CD4-positive, alpha-beta T cell treated with Interleukin-1 beta for 1 hour (primary cell): Measurements from ENCODE around the gene MTG2.

Source experiments
- DNase-seq, 2 donors: peaks; one replicate each; pipeline ENCODE4 v3.0.0-alpha.2; 2020 to 2022

Gene MTG2

DNA sequence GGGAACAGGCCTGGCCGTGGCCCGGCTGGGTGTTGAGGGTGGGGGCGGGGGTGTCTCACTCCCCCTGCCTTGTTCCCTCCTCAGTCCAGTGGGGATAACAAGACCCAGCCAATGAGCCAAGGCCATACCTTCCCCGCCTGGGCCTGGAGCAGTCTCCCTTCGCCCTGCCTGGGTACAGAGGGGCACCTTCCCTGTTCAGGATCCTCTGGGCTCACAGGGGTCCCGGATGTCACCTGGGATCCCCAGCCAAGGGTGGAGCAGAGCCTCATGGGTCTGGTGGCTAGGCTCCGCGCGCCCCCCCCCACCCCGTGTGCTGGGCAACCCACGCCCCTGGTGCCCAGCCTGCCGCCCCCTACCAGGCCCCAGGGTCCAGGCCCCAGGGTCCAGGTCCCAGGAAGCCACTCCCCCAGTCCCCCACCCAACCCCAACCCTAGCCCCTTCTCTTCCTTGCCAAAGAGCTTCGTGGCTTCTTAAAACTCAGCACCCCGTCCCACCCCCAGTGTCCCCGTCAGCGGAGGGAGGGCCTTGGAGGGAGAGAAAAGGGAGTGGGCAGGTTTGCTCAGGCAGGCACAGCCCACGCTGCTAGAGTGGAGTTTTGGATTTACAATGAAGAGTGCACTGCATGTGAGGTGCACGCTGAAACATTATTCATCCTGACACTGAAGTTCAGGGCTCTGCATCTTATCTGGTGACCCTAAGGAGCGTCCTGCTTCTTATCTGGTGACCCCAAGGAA is 25.4 kb downstream of the MTG2 start:
- DNase-seq: no peak

DNA sequence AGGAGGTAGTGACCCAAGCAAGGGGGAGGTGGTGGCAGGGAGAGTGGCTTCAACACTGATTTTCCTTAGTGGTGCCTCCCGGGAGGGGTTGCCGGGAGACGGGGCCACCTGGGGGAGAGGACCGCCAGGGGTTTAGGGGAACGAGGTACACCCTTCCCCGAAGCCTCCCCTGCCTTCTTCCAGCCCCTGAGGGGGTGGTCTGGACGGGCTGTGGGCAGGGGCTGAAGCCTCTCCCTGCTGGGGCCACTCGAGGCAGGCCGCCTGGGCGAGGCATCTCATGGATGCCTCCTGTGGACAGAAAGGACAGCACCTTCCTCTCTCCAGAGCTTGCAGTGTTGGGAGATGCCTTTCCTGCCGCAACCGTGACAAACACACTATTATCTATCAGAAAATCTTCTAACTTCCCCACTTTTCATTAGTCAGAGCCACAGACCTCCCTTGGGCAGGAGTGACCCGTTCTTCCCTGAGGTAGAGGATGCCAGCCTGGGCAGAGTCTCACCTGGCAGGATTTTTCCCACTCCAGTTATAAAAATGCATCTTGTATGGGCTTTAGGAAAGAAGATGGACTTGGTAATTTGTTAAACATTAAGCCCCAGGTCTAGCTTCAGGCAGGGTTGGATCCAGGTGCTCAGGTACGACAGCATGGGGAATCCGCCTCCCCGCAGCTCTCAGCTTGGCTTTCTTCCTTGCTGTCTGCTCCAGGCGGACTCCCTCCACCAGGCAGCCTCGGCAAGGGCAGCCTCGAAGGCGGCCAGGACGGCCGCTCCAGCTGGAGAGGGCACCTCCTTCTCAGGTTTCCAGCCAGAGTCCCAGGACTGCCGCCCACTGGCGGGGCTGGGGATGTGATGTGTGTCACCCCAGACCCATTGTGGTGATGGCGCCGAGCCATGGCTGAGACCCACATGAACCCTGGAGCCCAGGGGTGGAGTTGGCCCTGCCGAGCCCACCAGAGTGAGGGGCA is 26.2 kb downstream of the MTG2 start:
- DNase-seq: no peak

DNA sequence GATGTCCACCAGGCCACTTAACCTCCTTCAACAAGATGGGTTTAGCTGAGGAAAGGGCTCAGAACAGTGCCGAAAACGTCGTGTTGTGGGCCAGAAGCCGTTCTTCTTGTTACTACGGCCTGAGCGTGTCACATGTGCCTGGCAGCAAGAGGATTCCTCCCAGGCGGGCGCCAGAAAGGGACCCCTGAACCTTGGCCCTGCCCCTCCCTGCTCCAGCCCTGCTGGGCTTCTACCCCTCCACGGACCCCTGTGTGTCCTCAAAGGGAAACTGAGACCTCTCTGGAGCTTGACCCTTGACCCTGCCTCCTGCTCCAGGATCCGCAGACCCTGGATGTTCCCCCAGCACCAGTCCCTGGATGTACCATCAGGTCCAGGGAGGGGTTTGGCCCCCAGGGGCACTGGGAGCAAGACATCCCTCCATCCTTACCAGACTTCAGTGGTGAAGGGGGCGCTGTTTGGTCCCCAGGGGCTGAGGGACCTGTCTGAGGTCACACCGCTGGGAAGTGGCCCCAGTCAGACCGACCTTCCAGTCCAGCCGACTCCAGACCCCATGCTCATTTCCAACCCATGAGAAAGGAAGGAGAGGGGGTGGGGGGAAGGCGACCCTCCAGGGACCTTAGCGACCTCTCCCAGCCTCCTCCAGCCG is 27.1 kb downstream of the MTG2 start:
- DNase-seq: no peak

DNA sequence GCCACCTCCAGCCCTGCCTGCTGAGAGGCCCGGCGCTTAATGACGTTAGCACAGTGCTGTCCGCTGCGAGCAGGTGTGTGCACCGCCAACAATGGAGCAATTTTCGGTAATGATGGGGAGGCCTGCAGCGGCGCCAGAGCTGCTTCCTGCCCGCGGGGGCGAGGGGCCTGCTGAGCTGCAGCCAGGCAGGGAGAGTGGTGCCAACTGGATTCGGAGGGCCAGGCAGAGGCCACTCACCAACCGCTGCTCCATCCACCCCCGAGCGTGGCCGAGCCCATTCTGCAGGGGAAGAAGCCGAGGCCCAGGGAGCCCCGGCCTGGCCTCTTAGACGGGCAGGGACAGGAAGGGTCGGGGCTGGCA is 27.6 kb downstream of the MTG2 start:
- DNase-seq: no peak

DNA sequence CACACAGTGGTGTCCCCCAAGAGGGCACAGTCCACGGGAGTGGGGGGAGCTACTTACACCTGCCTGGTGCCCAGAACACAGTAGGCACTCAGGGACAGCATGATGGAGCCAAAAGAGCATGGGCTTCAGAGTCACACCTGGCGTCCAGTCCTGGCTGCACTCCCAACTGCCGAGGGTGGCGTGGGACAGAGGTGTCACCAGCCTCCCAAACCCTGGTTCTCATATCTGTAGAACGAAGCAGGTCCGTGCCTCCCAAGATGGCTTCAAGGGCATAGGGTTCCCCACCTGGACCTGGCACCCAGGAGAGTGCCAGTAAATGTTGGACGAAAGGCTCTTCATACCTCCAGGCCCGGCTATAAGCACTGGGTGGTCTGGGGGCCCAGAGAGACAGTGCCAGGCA is 28.4 kb downstream of the MTG2 start:
- no peak for DNase-seq

DNA sequence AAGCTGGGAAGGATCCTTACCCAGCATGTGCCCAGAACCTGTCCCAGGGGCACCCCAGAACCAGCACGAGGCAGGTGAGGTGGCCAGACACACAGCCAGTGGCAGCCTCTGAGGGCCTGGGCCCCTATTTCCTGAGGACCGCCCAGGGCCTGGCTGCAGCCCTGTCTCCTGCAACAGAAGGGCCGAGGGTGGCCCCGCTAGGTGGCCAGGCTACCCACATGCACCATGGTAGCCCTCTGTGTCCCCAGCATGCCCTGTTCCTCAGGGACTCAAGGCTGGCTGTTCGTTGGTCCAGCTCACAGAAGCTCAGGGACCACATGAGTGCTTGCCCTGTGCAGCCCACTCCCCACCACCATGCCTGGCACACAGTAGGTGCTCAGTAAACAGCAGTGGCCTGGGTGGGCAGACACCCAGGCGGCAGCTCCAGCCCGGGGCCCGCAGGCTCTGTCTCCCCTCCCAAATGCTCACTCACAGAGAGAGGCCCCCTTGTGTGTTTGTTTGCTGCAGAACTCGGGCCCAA is 29.0 kb downstream of the MTG2 start:
- no peak for DNase-seq

DNA sequence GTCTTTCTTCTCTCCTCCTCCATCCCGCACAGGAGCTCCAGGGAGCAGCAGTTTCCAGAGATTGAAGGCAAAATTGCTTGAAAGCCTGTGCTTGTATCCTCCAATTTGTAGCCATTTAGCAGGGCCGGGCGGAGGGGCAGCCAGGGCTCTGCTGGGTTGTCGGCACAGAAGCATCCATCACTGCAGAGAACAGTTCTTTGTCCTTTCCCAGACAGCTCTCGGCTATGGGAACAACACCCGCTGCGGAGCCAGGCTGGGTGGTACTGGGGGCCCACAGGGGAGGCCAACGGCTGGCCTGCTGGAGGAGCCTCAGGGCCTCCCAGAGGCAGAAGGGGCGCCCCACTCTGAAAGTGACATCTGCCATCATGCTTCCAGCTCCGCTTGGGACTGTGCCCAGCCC is 29.5 kb downstream of the MTG2 start:
- DNase-seq: no peak

DNA sequence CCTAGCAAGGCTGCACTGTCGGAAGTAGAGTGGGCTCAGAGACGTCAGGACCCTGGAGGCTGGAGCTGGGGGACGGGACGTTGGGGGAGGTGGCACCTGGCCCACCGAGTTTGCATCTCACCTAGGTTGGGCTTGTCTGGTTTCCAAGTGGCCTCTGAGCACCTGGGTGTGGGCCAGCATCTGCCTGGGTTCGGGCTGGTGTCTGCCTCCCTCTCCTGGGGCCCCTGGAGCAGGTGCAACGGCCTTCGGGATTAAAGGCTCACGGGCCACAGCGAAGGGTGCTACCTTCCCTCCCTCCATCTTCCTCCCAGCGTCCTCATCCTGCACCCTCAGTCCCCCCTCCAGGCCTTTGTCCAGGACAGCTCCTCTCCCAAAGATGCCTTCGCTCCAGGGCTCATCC is 31.2 kb downstream of the MTG2 start:
- no peak for DNase-seq

DNA sequence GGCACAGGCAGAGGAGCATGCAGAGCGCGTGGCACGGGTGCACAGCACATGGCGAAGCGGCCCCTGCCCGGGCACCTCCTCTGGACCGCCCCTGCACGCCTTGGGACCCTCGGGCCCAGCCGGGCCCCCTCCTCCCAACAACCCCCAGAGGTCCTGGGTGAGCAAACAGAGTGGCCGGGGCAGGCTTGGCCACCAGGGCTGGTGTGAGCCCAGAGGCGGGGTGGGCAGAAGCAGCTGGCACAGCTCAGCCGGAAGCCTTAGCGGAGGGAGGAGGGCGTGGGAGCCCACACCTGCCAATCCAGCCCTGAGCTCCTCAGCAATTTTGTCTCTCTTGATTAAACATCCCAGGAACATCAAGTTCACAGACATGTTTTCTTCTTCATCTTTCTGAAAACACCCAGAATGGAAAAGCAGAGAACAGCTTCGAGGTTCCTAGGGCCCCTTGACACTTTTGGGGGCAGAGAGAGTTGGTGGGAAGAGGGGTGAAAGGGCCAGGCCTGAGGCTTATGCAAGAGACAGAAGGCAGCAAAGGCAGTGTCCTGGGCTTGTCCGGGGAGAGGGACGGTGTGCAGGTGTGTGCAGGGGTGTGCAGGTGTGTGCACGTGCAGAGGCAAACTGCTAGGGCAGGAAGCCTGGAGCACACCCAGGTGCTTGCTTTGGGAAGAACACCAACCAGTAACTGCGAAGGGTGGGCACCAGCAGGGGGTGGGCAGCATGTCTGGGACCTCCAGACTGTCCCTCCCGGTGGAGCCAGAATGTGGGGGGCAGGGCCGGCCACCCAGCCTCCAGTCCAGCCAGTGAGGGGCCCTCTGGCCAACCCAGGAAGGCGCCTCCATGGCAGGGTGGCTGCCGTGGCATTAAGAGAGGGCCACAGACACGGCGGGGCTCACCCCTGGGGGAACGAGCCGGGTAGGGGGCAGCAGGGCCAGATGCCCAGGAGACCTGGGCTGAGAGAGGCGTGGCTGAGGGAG is 32.5 kb downstream of the MTG2 start:
- no peak for DNase-seq

DNA sequence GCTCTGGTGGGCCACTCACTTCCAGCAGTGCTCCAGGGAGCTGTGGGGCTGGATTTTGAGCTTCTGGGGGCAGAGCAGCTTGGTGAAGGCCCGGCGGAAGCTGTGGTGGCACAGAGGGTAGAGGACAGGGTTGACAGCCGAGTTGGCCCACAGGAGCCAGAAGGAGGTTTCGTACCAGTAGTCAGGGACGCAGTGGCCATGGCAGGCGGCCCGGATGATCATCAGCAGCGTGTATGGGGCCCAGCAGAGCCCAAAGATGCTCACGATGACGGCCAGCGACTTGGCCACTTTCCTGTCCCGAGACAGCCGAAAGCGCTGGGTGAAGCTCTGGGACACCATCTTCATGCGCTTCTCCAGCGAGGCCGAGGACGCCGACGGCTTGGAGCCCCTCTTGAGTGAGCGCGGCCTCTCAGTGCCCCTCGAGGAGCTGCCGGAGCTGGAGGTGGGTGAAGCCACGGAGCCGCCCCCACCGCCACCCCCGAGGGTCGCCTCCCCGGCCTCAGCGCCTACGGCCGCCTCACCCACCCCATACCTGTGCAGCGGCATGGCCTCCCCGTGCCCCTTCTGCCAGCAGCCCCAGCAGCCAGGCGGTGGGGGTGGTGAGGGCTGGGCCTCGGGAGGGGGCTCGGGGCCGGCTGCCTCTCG is 33.3 kb downstream of the MTG2 start:
- no peak for DNase-seq

DNA sequence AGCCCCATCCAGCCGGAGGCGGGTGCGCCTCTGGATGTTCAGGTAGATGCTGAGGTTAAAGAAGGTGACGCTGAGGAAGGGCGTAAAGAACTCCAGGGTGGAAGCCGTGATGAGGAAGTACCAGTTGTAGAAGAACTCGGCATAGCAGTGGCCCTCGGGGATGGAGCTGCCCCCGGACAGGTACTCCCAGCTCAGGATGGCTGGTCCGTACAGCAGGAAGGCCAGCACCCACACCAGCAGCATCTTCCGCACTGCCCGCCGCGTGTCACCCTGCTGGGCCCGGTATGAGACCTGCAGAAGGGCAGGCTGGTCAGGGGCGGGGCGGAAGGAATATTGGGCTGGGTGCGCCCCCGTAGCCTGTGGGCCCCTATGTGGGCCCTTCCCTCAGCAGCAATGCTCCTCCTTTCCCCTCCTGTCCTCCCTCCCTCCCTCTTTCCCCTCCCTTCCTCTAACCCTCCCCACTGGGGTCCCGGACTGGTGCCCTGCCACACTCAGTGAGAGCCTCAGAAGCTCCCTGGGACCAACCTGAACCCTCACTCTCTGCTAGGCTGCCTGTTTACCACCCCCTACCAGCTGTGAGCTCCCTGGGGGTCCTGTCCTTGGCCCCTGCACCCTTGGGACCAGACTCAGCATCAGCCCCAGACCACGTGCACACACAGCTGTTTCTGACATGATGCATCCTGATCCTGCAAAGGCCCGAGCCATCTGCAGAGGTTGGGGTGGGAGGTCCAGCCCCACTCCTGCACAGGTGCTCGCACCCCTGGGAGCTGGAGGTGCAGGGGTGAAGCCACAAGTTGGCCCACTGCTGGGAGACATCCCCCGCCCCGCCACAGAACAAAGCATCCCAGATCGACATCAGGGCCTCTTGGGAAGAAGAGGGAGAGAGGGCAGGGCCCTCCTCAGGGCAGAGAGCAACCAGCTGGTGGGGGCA is 34.1 kb downstream of the MTG2 start:
- no peak for DNase-seq

DNA sequence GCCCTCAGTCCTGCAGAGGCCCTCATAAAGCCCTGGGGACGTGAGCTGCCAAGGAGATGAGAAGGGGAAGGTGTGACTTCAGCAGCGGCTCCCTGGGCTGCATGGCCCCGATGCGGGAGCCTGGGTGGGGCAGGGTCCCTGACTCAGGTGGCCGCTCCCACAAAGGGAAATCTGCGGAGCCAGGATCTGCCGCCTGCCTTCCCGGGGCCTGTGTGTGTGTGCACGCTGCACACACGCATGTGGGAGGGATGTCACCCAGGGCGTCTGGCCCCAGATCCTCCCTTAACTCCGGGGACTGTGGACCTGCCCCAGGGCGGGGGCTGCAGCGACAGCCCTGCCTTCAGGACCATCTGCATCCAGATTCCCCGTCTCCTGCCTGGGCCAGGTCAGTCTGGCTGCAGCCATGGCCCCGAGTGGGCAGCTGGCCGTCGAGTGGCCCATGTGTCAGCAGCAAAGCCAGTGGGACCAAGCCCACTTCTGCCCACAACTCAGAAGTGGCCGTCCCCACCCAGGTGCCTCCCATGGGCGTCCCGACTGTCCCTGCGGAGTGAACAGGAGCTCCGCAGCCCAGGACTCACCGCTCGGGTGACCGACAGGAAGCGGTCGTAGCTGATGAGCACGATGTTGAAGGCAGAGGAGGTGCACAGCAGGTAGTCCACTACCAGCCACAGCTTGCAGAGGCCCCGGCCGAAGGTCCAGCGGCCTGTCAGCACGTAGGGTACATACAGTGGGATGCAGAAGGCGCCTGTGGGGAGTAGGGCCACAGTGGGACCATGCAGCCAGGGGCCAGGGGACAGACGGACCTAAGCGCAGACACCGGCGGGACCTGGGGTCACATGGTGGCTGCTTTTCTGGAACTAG is 35.3 kb downstream of the MTG2 start:
- no peak for DNase-seq

DNA sequence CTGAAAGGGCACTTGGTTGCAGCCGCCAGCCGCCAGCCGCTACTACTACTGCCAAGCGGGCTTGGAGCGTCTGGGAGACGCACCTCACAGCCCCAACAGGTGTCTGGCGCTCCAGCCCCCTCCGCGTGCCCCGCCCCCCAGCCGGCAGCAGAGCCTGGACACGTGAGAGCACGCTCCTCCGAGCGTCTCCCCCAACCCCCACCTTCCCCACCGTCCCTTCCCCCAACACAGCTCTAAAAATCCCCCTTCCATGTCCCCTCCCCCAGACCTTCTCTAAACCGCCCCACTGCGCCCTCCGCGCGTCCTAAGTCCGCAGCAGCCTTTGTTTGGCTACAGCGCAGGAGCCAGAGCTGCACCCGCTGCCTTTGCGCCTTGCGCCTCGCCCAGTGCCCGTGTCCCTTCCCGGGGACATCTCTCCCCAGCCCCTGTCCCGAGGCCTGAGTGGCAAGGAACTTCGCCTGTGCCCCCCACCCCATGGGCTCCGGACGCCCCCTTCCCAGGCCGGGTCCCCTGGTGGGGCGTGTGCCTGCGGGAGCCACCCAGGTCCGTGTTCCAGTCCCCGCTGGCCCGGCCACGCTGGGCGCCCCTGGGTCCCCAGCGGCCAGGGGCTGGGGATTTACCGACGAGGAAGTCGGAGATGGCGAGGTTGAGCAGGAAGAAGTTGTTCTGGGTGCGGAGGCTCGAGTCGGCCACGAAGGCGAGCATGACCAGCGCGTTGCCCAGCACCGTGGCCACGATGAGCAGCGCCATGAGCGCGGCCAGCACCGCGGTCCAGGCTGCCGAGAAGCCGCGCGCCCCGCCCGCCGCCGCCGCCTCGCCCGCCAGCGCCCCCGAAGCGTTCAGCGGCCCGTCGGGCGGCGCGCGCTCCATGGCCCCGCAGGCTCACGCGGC is 36.5 kb downstream of the MTG2 start:
- DNase-seq: no peak

DNA sequence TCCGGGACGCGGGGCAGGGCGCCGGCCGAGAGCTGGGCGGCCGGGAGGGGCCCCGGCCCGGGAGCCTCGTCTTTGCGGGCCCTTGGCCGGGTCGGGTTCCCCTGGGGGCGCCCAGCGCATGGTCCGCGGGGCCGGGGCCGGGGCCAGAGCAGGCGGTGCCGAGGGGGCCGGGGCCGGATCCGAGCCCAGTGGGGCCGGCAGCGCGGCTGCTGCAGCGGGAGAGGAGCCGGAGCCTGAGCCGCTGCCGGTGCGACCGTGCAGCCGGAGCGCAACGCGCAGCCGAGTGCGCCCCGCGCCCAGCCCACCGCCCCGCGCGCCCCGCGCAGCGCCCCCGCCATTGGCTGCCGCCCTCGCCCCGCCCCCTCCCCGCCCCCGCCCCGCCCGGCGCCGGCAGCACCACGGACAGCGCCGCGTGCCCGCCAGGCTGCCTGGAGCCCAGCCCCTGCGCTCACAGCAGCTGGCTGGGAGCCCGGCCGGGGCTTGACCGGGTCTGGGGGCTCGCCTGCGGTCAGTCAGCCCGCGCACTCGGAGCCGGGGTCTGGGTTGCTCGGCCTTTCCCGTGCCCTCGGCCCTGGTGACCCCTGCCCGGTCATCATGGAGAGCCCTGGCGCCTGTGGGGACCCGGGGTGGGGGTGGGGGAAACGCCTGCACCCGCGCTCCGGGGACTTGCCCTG is 37.3 kb downstream of the MTG2 start, which contains the start of gene HRH3:
Gene HRH3 (minus strand): TSS at position 287 of the 674 bp plus-strand sequence. CDS start 308 bp downstream, outside the sequence.
- peak; percentile 39 to 54 for DNase-seq

DNA sequence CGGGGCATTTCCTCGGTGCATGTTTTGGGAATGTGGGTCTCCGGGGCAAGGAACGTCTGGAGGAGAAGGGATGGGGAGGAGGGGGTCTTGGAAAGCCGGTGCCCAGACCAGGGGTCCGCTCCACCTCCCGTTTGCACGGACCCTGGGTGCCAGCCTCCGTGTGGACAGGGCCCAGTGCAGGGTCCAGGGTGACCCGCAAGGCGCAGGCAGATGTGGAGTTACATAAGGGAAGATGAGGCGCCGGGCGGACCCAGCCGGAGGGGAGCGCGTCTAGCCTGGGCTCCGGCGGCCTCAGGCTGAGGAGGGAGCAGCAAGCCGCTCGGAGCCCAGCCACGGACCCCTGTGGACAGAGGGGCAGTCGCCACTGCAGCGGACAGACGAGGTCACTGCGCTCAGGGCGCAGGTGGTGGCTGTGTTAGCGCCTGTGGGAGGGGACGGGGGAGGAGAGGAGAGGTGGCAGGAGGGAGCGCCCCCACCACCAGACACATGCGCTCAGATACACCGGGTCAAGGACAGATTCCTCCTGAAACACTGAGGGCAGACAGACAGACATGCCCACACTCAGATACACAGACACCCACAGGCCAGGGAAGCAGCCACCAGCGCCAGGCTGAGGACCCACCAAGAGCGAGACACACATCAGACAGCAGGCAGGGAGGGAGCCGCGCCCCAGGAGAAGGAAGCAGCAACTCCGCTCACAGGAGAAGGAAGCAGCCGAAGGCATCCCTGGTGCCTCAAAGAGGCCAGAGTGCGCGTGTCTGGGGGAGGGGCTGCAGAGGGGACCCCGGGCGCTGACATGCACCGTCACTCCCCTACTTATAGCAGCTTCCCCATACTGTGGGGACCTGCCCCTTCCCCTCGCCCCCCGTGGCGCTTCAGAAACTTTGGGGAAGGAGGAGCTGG is 38.1 kb downstream of the MTG2 start:
- DNase-seq: no peak

DNA sequence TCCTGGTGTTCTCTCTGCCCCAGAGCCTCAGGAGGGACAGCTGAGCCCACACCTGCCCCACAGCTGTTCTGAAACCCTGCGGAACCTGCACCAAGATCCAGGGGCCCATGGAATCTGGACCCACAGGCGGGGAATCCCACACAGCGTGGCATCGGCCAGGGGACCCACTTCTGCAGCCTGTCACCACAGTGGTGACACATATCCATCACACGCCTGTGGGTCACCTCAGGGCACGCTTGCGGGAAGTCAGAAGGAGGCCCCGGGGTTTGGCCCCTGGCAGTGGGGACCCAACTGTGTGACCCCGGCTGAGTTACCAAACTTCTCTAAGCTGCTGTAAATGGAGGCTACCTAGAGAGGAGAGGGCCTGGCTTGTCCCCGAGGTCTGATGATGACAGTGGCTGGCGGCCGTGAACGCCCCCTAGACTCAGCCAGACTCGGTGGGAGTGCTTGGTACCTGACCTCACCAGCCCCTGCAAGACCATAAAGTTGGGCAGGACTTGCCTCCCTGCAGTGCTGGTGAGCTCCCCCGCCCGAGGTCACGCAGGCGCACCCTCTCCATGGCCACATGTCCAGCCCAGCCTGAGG is 39.5 kb downstream of the MTG2 start:
- DNase-seq: no peak
